Suppressor macrophage treated with lipopolysaccharide for 4 hours (primary cell): ENCODE data around the gene SMIM9.

Source experiments
- DNase-seq: peaks from one replicate; pipeline ENCODE4 v3.0.0-alpha.2; 2020

Gene SMIM9

GRCh38 chrX:154815274-154815818, 19.1 kb downstream of the SMIM9 start:
- no peak for DNase-seq

- no peak for DNase-seq
These were observed 20.7 kb downstream of the SMIM9 start for GRCh38 chrX:154813801-154814200.

- DNase-seq = no peak
These were observed 21.9 kb downstream of the SMIM9 start for GRCh38 chrX:154812341-154813101.

- no peak for DNase-seq
These were observed 24.4 kb downstream of the SMIM9 start for GRCh38 chrX:154809939-154810665.

- no peak for DNase-seq
These were observed 27.5 kb downstream of the SMIM9 start for GRCh38 chrX:154806837-154807501.

- DNase-seq = no peak
These were observed 28.8 kb downstream of the SMIM9 start for GRCh38 chrX:154805696-154806091.

GRCh38 chrX:154804957-154805695, 29.3 kb downstream of the SMIM9 start, which contains the start of gene MPP1:
Gene MPP1, minus strand, starts transcription at chrX:154805485. Its CDS starts 112 bp downstream, at chrX:154805373.
- DNase-seq = peak; percentile 82

GRCh38 chrX:154804261-154804956, 30.1 kb downstream of the SMIM9 start:
- no peak for DNase-seq

- peak; percentile 29 for DNase-seq
These were observed 31.5 kb downstream of the SMIM9 start for GRCh38 chrX:154802947-154803346.

- DNase-seq = peak; percentile 70
These were observed 33.8 kb downstream of the SMIM9 start for GRCh38 chrX:154800478-154801210.

GRCh38 chrX:154799556-154800348, 34.7 kb downstream of the SMIM9 start:
- DNase-seq = no peak

GRCh38 chrX:154797006-154797405, 37.5 kb downstream of the SMIM9 start:
- no peak for DNase-seq

- peak; percentile 65 for DNase-seq
These were observed 39.4 kb downstream of the SMIM9 start for GRCh38 chrX:154795016-154795415.

GRCh38 chrX:154793084-154793795, 41.2 kb downstream of the SMIM9 start:
- DNase-seq = no peak

- DNase-seq = peak; percentile 33
These were observed 42.5 kb downstream of the SMIM9 start for GRCh38 chrX:154791939-154792338.

- no peak for DNase-seq
These were observed 43.0 kb downstream of the SMIM9 start for GRCh38 chrX:154791467-154791866.

GRCh38 chrX:154785716-154786115, 48.7 kb downstream of the SMIM9 start:
- no peak for DNase-seq

GRCh38 chrX:154784149-154784995, 50.1 kb downstream of the SMIM9 start:
- no peak for DNase-seq

GRCh38 chrX:154780968-154781367, 53.5 kb downstream of the SMIM9 start:
- DNase-seq = no peak
